Thoracic aorta (tissue), 2 donors: ENCODE results near the gene CNTNAP2. TPM values are rescaled to one million over a fixed set of nuclear protein-coding genes. Genes with fewer than 3 reads are reported as not detected.
"Not testable (repeated sequence)": the region's sequence is repeated elsewhere in the genome, so short reads cannot be mapped to it uniquely, and the experiment has no call there.

Experiments
- ATAC-seq: fragments of 150-250 bp; one replicate; pipeline ENCODE4 v1.8.0; 2017; ENCODE audit warnings: low read depth; ENCODE audit not compliant: insufficient number of reproducible peaks, low FRiP score
- DNase-seq: peaks from one replicate; pipeline ENCODE4 v3.0.0-alpha.2; 2020; ENCODE audit warnings: low spot score
- H3K27ac ChIP-seq, 2 donors: fragments of 200-600 bp; sonication (generic); 1 replicate in 1 of 2; 2 replicates in 1 of 2; pipeline ENCODE4 v1.5.1; 2016; ENCODE audit warnings: mild to moderate bottlenecking in 2 of 2, moderate library complexity in 2 of 2
- H3K27me3 ChIP-seq: fragments of 200-600 bp; sonication (generic); replicated peaks from 2 replicates; pipeline ENCODE4 v1.6.0; 2016; ENCODE audit warnings: mild to moderate bottlenecking; ENCODE audit not compliant: insufficient read depth
- H3K36me3 ChIP-seq: fragments of 200-600 bp; sonication (generic); one replicate; pipeline ENCODE4 v1.5.1; 2016
- H3K4me1 ChIP-seq, 2 donors: fragments of 200-600 bp; sonication (generic); 1 replicate in 1 of 2; 2 replicates in 1 of 2; pipeline versions ENCODE4 v1.5.1 to v1.6.0; 2016; ENCODE audit warnings: low read depth in 2 of 2, mild to moderate bottlenecking in 1 of 2; ENCODE audit not compliant: control insufficient read depth in 1 of 2
- H3K4me3 ChIP-seq: fragments of 200-600 bp; sonication (generic); 2 replicates; pipeline ENCODE4 v1.5.1; 2016; ENCODE audit warnings: mild to moderate bottlenecking
- H3K9me3 ChIP-seq: fragments of 200-600 bp; sonication (generic); 2 replicates; pipeline ENCODE4 v1.5.1; 2016
- total RNA-seq, 2 donors: library from RNA; depleted of rRNA; stranded (reverse); fragments of >200 nt; gene quantifications; one replicate each; pipeline versions ENCODE4 v1.1.0 to v1.2.3, GENCODE V29; 2016
- TF ChIP-seq, protein P1 (sequence below): fragments of 200-600 bp; sonication (generic); IDR thresholded peaks from one replicate; pipeline ENCODE4 v1.5.1; 2019; ENCODE audit warnings: antibody characterized with exemption

The CNTNAP2 gene
- total RNA-seq, 2 donors from 2014 or later: not detected

- no peak overlapping the region for H3K27ac ChIP-seq
- DNase-seq (no peak), ATAC-seq (no peak)
- H3K9me3 ChIP-seq: no peaks in the 10 kb centered on the region
- TF ChIP-seq, protein P1, sequence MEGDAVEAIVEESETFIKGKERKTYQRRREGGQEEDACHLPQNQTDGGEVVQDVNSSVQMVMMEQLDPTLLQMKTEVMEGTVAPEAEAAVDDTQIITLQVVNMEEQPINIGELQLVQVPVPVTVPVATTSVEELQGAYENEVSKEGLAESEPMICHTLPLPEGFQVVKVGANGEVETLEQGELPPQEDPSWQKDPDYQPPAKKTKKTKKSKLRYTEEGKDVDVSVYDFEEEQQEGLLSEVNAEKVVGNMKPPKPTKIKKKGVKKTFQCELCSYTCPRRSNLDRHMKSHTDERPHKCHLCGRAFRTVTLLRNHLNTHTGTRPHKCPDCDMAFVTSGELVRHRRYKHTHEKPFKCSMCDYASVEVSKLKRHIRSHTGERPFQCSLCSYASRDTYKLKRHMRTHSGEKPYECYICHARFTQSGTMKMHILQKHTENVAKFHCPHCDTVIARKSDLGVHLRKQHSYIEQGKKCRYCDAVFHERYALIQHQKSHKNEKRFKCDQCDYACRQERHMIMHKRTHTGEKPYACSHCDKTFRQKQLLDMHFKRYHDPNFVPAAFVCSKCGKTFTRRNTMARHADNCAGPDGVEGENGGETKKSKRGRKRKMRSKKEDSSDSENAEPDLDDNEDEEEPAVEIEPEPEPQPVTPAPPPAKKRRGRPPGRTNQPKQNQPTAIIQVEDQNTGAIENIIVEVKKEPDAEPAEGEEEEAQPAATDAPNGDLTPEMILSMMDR: no peak
- H3K36me3 ChIP-seq: no peaks in the 10 kb centered on the region
- no peak overlapping the region for H3K4me3 ChIP-seq
- H3K4me1 ChIP-seq: no peaks in the 10 kb centered on the region
- no peaks in the 10 kb centered on the region for H3K27me3 ChIP-seq
Observed at GRCh38 chr7:147586526-147586925, 1469.9 kb downstream of the CNTNAP2 start.

DNA sequence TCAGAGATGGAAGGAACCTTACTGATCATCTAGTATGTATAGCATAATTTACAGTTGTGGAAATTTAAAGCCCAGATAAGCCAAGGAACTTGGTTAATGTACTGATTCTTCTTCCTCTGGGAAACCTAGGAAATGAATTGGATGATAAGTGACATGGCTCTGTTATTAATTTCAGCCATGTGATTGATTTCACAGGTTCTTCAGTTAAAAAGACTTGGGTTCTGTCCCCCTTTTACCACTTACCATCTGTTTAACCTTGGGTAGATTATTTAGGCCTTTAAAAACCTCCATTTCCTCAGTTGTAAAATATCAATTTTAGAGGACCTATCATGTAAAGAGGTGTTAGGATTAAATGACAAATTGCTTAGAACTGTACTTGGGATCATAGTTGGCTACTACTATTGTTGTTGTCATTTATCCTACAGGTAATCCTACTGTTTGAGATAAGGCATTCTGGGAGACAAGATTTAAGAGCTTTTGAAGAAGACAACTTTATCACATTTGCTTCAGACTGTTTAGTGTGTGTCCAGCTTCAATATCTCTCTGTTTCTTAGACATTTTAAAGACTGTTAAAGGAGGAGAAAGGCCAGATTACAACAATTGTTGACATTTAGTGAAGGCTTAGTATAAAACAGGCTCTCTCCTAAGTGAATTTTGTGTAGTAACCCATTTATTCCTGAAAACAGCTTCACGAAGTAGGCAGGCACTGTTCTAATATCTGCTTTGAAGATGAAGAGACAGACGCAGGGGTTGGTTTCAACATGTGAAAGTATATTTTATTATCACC lies 1476.9 kb downstream of the CNTNAP2 start:
- ATAC-seq: no peak
- Histone ChIP-seq H3K36me3 (no peaks in the 10 kb centered on the region), H3K4me3 (no peak overlapping the region), H3K9me3 (no peaks in the 10 kb centered on the region), H3K27me3 (no peaks in the 10 kb centered on the region), H3K4me1 (no peaks in the 10 kb centered on the region), H3K27ac (no peak overlapping the region)
- TF ChIP-seq, protein P1: no peak
- no peak for DNase-seq

DNA sequence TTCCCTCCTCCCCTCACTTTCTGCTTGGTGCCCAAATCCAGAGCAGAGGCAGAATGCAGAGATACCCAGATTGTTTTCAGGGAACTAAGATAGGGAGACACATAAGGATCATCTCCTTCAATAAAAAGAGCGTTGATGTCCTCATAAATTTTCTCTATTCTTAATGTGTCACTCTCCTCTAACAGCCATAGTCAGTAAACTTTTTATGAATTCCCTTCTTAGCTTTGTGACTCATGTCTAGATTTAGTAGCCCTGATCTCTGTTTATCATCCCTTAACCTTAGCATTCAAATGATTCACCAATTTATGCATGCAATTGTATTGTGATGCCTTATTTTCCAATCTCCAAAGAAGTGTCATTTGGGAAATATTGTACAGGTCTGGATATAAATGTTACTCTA lies 1478.4 kb downstream of the CNTNAP2 start:
- ATAC-seq: no peak
- TF ChIP-seq, protein P1: no peak

GRCh38 chr7:147598687-147599086 lies 1482.1 kb downstream of the CNTNAP2 start:
- DNase-seq, H3K27me3 ChIP-seq, ATAC-seq, H3K36me3 ChIP-seq, H3K9me3 ChIP-seq, H3K27ac ChIP-seq, H3K4me1 ChIP-seq, H3K4me3 ChIP-seq: not testable (repeated sequence)

More for the DNA sequence above, 1478.4 kb downstream of the CNTNAP2 start:
- no peak overlapping the region for H3K4me3 ChIP-seq
- no peaks in the 10 kb centered on the region for H3K27me3 ChIP-seq
- H3K4me1 ChIP-seq: no peaks in the 10 kb centered on the region
- H3K36me3 ChIP-seq: no peaks in the 10 kb centered on the region
- DNase-seq: no peak
- H3K27ac ChIP-seq: no peak overlapping the region
- no peaks in the 10 kb centered on the region for H3K9me3 ChIP-seq

GRCh38 chr7:147605323-147605722 lies 1488.7 kb downstream of the CNTNAP2 start:
- H3K27ac ChIP-seq: no peak overlapping the region
- DNase-seq: no peak
- no peak for ATAC-seq
- no peaks in the 10 kb centered on the region for H3K9me3 ChIP-seq
- TF ChIP-seq, protein P1: no peak
- no peaks in the 10 kb centered on the region for H3K36me3 ChIP-seq
- no peaks in the 10 kb centered on the region for H3K27me3 ChIP-seq
- no peak overlapping the region for H3K4me3 ChIP-seq
- no peaks in the 10 kb centered on the region for H3K4me1 ChIP-seq
